ENCODE results near the gene TNS1.

DNA sequence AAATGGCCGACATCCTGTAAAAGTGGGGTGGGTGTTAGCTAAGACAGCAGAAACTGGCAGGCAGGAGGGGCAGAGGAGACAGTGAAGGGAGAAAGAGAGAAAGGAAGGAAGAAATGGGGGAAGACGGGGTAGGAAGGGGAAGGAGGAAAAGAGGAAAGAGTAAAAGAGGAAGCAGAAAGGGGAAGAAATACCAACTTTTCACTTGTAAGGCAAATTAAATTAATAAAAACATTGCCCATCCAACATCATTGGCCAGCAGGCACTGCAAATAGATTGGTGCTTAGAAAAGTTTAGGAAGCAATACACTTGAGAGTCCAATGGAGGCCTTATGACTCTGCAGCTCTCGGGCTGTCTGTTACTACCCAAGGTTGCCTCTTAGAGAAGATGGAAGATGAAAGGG is 116.7 kb downstream of the TNS1 start:
- no peak for TF ChIP-seq ESRRA (CRISPR knock-in tag; IDR thresholded peaks at IDR 0.05; ENCODE audit: borderline replicate concordance)
- TF ChIP-seq ZNF138 (CRISPR knock-in tag; conservative IDR thresholded peaks at IDR 0.05): no peak
- TF ChIP-seq, protein P1, sequence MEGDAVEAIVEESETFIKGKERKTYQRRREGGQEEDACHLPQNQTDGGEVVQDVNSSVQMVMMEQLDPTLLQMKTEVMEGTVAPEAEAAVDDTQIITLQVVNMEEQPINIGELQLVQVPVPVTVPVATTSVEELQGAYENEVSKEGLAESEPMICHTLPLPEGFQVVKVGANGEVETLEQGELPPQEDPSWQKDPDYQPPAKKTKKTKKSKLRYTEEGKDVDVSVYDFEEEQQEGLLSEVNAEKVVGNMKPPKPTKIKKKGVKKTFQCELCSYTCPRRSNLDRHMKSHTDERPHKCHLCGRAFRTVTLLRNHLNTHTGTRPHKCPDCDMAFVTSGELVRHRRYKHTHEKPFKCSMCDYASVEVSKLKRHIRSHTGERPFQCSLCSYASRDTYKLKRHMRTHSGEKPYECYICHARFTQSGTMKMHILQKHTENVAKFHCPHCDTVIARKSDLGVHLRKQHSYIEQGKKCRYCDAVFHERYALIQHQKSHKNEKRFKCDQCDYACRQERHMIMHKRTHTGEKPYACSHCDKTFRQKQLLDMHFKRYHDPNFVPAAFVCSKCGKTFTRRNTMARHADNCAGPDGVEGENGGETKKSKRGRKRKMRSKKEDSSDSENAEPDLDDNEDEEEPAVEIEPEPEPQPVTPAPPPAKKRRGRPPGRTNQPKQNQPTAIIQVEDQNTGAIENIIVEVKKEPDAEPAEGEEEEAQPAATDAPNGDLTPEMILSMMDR (IDR thresholded peaks at IDR 0.05): no peak
- TF ChIP-seq SP1 (CRISPR knock-in tag; conservative IDR thresholded peaks at IDR 0.05): no peak
- TF ChIP-seq, protein P2, sequence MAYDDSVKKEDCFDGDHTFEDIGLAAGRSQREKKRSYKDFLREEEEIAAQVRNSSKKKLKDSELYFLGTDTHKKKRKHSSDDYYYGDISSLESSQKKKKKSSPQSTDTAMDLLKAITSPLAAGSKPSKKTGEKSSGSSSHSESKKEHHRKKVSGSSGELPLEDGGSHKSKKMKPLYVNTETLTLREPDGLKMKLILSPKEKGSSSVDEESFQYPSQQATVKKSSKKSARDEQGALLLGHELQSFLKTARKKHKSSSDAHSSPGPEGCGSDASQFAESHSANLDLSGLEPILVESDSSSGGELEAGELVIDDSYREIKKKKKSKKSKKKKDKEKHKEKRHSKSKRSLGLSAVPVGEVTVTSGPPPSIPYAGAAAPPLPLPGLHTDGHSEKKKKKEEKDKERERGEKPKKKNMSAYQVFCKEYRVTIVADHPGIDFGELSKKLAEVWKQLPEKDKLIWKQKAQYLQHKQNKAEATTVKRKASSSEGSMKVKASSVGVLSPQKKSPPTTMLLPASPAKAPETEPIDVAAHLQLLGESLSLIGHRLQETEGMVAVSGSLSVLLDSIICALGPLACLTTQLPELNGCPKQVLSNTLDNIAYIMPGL (CRISPR knock-in tag; IDR thresholded peaks at IDR 0.05): no peak
- TF ChIP-seq, protein P3, sequence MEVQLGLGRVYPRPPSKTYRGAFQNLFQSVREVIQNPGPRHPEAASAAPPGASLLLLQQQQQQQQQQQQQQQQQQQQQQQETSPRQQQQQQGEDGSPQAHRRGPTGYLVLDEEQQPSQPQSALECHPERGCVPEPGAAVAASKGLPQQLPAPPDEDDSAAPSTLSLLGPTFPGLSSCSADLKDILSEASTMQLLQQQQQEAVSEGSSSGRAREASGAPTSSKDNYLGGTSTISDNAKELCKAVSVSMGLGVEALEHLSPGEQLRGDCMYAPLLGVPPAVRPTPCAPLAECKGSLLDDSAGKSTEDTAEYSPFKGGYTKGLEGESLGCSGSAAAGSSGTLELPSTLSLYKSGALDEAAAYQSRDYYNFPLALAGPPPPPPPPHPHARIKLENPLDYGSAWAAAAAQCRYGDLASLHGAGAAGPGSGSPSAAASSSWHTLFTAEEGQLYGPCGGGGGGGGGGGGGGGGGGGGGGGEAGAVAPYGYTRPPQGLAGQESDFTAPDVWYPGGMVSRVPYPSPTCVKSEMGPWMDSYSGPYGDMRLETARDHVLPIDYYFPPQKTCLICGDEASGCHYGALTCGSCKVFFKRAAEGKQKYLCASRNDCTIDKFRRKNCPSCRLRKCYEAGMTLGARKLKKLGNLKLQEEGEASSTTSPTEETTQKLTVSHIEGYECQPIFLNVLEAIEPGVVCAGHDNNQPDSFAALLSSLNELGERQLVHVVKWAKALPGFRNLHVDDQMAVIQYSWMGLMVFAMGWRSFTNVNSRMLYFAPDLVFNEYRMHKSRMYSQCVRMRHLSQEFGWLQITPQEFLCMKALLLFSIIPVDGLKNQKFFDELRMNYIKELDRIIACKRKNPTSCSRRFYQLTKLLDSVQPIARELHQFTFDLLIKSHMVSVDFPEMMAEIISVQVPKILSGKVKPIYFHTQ (CRISPR knock-in tag; IDR thresholded peaks at IDR 0.05): no peak
- TF ChIP-seq SMAD4 (CRISPR knock-in tag; IDR thresholded peaks at IDR 0.05): no peak
- TF ChIP-seq NR3C1 (CRISPR knock-in tag; conservative IDR thresholded peaks at IDR 0.05; ENCODE audit: low read depth): no peak
- TF ChIP-seq, protein P4, sequence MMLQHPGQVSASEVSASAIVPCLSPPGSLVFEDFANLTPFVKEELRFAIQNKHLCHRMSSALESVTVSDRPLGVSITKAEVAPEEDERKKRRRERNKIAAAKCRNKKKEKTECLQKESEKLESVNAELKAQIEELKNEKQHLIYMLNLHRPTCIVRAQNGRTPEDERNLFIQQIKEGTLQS (CRISPR knock-in tag; conservative IDR thresholded peaks at IDR 0.05): no peak
- TF ChIP-seq, protein P5, sequence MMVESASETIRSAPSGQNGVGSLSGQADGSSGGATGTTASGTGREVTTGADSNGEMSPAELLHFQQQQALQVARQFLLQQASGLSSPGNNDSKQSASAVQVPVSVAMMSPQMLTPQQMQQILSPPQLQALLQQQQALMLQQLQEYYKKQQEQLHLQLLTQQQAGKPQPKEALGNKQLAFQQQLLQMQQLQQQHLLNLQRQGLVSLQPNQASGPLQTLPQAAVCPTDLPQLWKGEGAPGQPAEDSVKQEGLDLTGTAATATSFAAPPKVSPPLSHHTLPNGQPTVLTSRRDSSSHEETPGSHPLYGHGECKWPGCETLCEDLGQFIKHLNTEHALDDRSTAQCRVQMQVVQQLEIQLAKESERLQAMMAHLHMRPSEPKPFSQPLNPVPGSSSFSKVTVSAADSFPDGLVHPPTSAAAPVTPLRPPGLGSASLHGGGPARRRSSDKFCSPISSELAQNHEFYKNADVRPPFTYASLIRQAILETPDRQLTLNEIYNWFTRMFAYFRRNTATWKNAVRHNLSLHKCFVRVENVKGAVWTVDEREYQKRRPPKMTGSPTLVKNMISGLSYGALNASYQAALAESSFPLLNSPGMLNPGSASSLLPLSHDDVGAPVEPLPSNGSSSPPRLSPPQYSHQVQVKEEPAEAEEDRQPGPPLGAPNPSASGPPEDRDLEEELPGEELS (CRISPR knock-in tag; IDR thresholded peaks at IDR 0.05): no peak

All from WTC11 (cell line).